Motor neuron (in vitro differentiated cells): ENCODE data around the gene ESRRG. TPM values are rescaled to one million over a fixed set of nuclear protein-coding genes. Genes with fewer than 3 reads are reported as not detected.

ENCODE experiments used
- ATAC-seq, 8 experiments: fragments of 200-7000 bp; cut with Tn5 transposase; replicated peaks in 6 of 8; 2 replicates each; pipeline ENCODE4 v1.8.0; 2021; ENCODE audit warnings: mild to moderate bottlenecking in 8 of 8, moderate library complexity in 8 of 8
- H3K27ac ChIP-seq, 2 donors: fragments of 250-450 bp; sonication (Bioruptor Pico); 2 replicates each; pipeline ENCODE4 v1.9.0; 2021; ENCODE audit warnings: antibody characterized with exemption in 2 of 2, mild to moderate bottlenecking in 2 of 2, moderate library complexity in 1 of 2
- H3K4me1 ChIP-seq, 2 donors: fragments of 250-450 bp; sonication (Bioruptor Pico); replicated peaks in 1 of 2; 2 replicates each; pipeline ENCODE4 v1.6.1; 2021; ENCODE audit warnings: antibody characterized with exemption in 2 of 2, mild to moderate bottlenecking in 2 of 2, moderate library complexity in 1 of 2
- H3K4me3 ChIP-seq, 5 donors: fragments of 250-450 bp; sonication (Bioruptor Pico); 2 replicates each; pipeline ENCODE4 v1.9.0; 2021; ENCODE audit warnings: antibody characterized with exemption in 5 of 5, mild to moderate bottlenecking in 5 of 5, moderate library complexity in 4 of 5
- WGBS, 10 experiments: fragments of 450-650 bp; shearing (Covaris generic); methylation state at CpG; one replicate each; pipeline ENCODE4 v1.0.0; 2022; 5-methylcytosine and 5-hydroxymethylcytosine counted together
- in situ Hi-C, 9 experiments: fragments of 400-800 bp; cut with MboI; loops; one replicate each; pipeline ENCODE4 v1.15.0; 2021; ENCODE audit warnings: low sequenced_read_pairs in 9 of 9, low pct_unique_long_range_greater_than_20kb in 2 of 9; ENCODE audit not compliant: unreplicated experiment in 9 of 9
- total RNA-seq, 8 experiments: library from RNA; unstranded; fragments of 300-600 nt; gene quantifications; 2 replicates each; pipeline versions ENCODE4 v1.2.3 to v1.2.4, GENCODE V29; 2022

ESRRG gene
- total RNA-seq, 8 experiments from 2014 or later = 0.31 to 67.1 (median 32.6) TPM

- Histone ChIP-seq H3K4me3 (no peak overlapping the region), H3K4me1 (peaks cover 10 to 13% of the 10 kb centered on the region in 2 donors), H3K27ac (no peak overlapping the region)
- 25 to 95% (median 86%) methylated on average over 4 to 8 of the region's 8 CpGs for WGBS, 10 experiments
- no peak for ATAC-seq
- in situ Hi-C loops = no loop called here
Observed at GRCh38 chr1:216499581-216500272, 223.5 kb downstream of the ESRRG start.

GRCh38 chr1:216498277-216498676 lies 225.0 kb downstream of the ESRRG start:
- no peak overlapping the region for H3K27ac ChIP-seq
- in situ Hi-C loops = no loop called here
- peaks cover 10 to 13% of the 10 kb centered on the region in 2 donors for H3K4me1 ChIP-seq
- no peak overlapping the region for H3K4me3 ChIP-seq
- WGBS, 10 experiments = 17 to 91% (median 68%) methylated on average over 1 to 2 of the region's 2 CpGs; no CpG with 5 or more reads in 2 of the 10 experiments
- no peak for ATAC-seq

- in situ Hi-C loops = no loop called here
- 0 to 100% (median 88%) methylated on average over 1 of the region's 1 CpG; no CpG with 5 or more reads in 3 of the 10 experiments for WGBS, 10 experiments
- Histone ChIP-seq H3K4me1 (no peaks in the 10 kb centered on the region), H3K27ac (no peak overlapping the region), H3K4me3 (no peak overlapping the region)
- no peak for ATAC-seq
Observed at GRCh38 chr1:216485042-216485441, 238.2 kb downstream of the ESRRG start.

GRCh38 chr1:216483672-216484401 lies 239.4 kb downstream of the ESRRG start:
- 0 to 100% (median 90%) methylated on average over 1 of the region's 1 CpG; no CpG with 5 or more reads in 4 of the 10 experiments for WGBS, 10 experiments
- in situ Hi-C loops = no loop called here
- ATAC-seq = no peak
- H3K27ac ChIP-seq = no peak overlapping the region
- no peaks in the 10 kb centered on the region for H3K4me1 ChIP-seq
- no peak overlapping the region for H3K4me3 ChIP-seq

GRCh38 chr1:216482620-216483019 lies 240.6 kb downstream of the ESRRG start:
- in situ Hi-C loops = no loop called here
- Histone ChIP-seq H3K4me1 (no peaks in the 10 kb centered on the region), H3K4me3 (no peak overlapping the region), H3K27ac (no peak overlapping the region)
- WGBS, 10 experiments = 0 to 78% (median 54%) methylated on average over 1 to 3 of the region's 3 CpGs; no CpG with 5 or more reads in 2 of the 10 experiments
- ATAC-seq = no peak

- no peaks in the 10 kb centered on the region for H3K4me1 ChIP-seq
- in situ Hi-C loops = no loop called here
- no peak for ATAC-seq
Observed at GRCh38 chr1:216478238-216478637, 245.0 kb downstream of the ESRRG start.

GRCh38 chr1:216476341-216476740 lies 246.9 kb downstream of the ESRRG start:
- H3K4me1 ChIP-seq = no peaks in the 10 kb centered on the region
- no peak for ATAC-seq
- H3K27ac ChIP-seq = no peak overlapping the region
- 0 to 100% (median 100%) methylated on average over 1 of the region's 1 CpG; no CpG with 5 or more reads in 1 of the 10 experiments for WGBS, 10 experiments
- H3K4me3 ChIP-seq = no peak overlapping the region
- in situ Hi-C loops = no loop called here

More at GRCh38 chr1:216478238-216478637, 245.0 kb downstream of the ESRRG start:
- Histone ChIP-seq H3K27ac (no peak overlapping the region), H3K4me3 (no peak overlapping the region)
- 10 to 100% (median 92%) methylated on average over 1 to 8 of the region's 8 CpGs; no CpG with 5 or more reads in 1 of the 10 experiments for WGBS, 10 experiments

GRCh38 chr1:216475659-216476276 lies 247.5 kb downstream of the ESRRG start:
- Histone ChIP-seq H3K27ac (no peak overlapping the region), H3K4me3 (no peak overlapping the region), H3K4me1 (no peaks in the 10 kb centered on the region)
- no CpG with 5 or more reads among the region's 1 CpG for WGBS, 10 experiments
- ATAC-seq = no peak
- in situ Hi-C loops = no loop called here

- H3K4me3 ChIP-seq = no peak overlapping the region
- WGBS, 10 experiments = 27 to 94% (median 69%) methylated on average over 1 to 3 of the region's 3 CpGs
- ATAC-seq = no peak
- peaks cover 3 to 4% of the 10 kb centered on the region in 2 donors for H3K4me1 ChIP-seq
- H3K27ac ChIP-seq = no peak overlapping the region
- in situ Hi-C loops = no loop called here
Observed at GRCh38 chr1:216466162-216466801, 256.9 kb downstream of the ESRRG start.

- WGBS, 10 experiments = 14 to 100% (median 82%) methylated on average over 1 of the region's 1 CpG; no CpG with 5 or more reads in 2 of the 10 experiments
Observed at GRCh38 chr1:216464489-216464888, 258.7 kb downstream of the ESRRG start.

GRCh38 chr1:216462066-216462775 lies 261.0 kb downstream of the ESRRG start:
- 3 to 91% (median 78%) methylated on average over 2 to 3 of the region's 3 CpGs; no CpG with 5 or more reads in 1 of the 10 experiments for WGBS, 10 experiments
- Histone ChIP-seq H3K4me3 (no peak overlapping the region), H3K4me1 (no peaks in the 10 kb centered on the region), H3K27ac (no peak overlapping the region)
- in situ Hi-C loops = no loop called here
- ATAC-seq = no peak

More at GRCh38 chr1:216464489-216464888, 258.7 kb downstream of the ESRRG start:
- H3K4me3 ChIP-seq = no peak overlapping the region
- in situ Hi-C loops = no loop called here
- no peak for ATAC-seq
- H3K27ac ChIP-seq = no peak overlapping the region
- H3K4me1 ChIP-seq = peaks cover 3 to 4% of the 10 kb centered on the region in 2 donors

- in situ Hi-C loops = no loop called here
- Histone ChIP-seq H3K4me3 (no peak overlapping the region), H3K4me1 (no peaks in the 10 kb centered on the region)
Observed at GRCh38 chr1:216461466-216461865, 261.8 kb downstream of the ESRRG start.

More at GRCh38 chr1:216461466-216461865, 261.8 kb downstream of the ESRRG start:
- no peak overlapping the region for H3K27ac ChIP-seq
- no peak for ATAC-seq
